ENCODE results near the gene RAPSN. TPM values are rescaled to one million over a fixed set of nuclear protein-coding genes. Genes with fewer than 3 reads are reported as not detected.

Gene RAPSN
- total RNA-seq, 2 donors from 2014 or later = not detected

GRCh38 chr11:47413908-47414684, 34.8 kb downstream of the RAPSN start:
- peaks cover 65% of the 10 kb centered on the region for H3K36me3 ChIP-seq
- no peak for DNase-seq (ENCODE audit: low spot score)
- H3K4me1 ChIP-seq = peaks cover 0 to 67% of the 10 kb centered on the region in 2 donors
- H3K4me3 ChIP-seq = no peak overlapping the region
- no peaks in the 10 kb centered on the region for H3K9me3 ChIP-seq
- TF ChIP-seq, protein P1, sequence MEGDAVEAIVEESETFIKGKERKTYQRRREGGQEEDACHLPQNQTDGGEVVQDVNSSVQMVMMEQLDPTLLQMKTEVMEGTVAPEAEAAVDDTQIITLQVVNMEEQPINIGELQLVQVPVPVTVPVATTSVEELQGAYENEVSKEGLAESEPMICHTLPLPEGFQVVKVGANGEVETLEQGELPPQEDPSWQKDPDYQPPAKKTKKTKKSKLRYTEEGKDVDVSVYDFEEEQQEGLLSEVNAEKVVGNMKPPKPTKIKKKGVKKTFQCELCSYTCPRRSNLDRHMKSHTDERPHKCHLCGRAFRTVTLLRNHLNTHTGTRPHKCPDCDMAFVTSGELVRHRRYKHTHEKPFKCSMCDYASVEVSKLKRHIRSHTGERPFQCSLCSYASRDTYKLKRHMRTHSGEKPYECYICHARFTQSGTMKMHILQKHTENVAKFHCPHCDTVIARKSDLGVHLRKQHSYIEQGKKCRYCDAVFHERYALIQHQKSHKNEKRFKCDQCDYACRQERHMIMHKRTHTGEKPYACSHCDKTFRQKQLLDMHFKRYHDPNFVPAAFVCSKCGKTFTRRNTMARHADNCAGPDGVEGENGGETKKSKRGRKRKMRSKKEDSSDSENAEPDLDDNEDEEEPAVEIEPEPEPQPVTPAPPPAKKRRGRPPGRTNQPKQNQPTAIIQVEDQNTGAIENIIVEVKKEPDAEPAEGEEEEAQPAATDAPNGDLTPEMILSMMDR (IDR thresholded peaks at IDR 0.05) = no peak
- H3K27ac ChIP-seq = peak overlapping the region; percentile 80 to 94
- no peaks in the 10 kb centered on the region for H3K27me3 ChIP-seq

DNA sequence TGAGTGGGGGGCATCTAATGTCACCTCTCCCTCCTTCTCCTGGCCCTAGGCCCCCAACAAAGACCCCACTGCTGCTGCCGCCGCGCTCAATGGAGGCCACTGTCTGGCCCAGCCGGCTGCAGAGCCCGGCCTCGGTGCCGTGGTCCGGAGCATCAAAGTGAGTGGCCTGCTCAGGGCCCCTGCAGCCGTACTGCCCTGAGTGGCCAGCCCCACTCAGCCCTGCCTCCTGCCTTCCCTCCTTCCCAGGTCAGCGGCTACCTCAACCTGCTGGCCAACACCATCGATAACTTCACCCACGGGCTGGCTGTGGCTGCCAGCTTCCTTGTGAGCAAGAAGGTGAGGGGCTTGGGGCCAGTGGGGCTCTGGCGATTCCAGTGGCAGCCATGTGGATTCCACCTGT, 35.6 kb downstream of the RAPSN start:
- no peak overlapping the region for H3K4me3 ChIP-seq
- no peaks in the 10 kb centered on the region for H3K27me3 ChIP-seq
- peaks cover 0 to 72% of the 10 kb centered on the region in 2 donors for H3K4me1 ChIP-seq
- TF ChIP-seq, protein P1 (IDR thresholded peaks at IDR 0.05) = no peak
- DNase-seq (ENCODE audit: low spot score) = no peak
- H3K9me3 ChIP-seq = no peaks in the 10 kb centered on the region
- H3K36me3 ChIP-seq = peaks cover 57% of the 10 kb centered on the region
- peak overlapping the region in 1 of 2 donors; percentile 94 for H3K27ac ChIP-seq

- Histone ChIP-seq H3K4me1 (peaks cover 0 to 71% of the 10 kb centered on the region in 2 donors), H3K36me3 (peaks cover 48% of the 10 kb centered on the region), H3K9me3 (no peaks in the 10 kb centered on the region), H3K27ac (no peak overlapping the region), H3K4me3 (no peak overlapping the region), H3K27me3 (no peaks in the 10 kb centered on the region)
- no peak for DNase-seq (ENCODE audit: low spot score)
- TF ChIP-seq, protein P1 (IDR thresholded peaks at IDR 0.05) = peak; percentile 44 to 70
Observed at GRCh38 chr11:47411884-47412746, 36.8 kb downstream of the RAPSN start.

- H3K4me1 ChIP-seq = peaks cover 0 to 61% of the 10 kb centered on the region in 2 donors
- H3K4me3 ChIP-seq = no peak overlapping the region
- H3K27ac ChIP-seq = peak overlapping the region; percentile 93 to 97
- H3K27me3 ChIP-seq = no peaks in the 10 kb centered on the region
- no peaks in the 10 kb centered on the region for H3K9me3 ChIP-seq
- TF ChIP-seq, protein P1 (IDR thresholded peaks at IDR 0.05) = no peak
- peaks cover 46% of the 10 kb centered on the region for H3K36me3 ChIP-seq
- DNase-seq (ENCODE audit: low spot score) = no peak
Observed at GRCh38 chr11:47410370-47411264, 38.3 kb downstream of the RAPSN start.

All from right atrium auricular region (tissue), 2 donors.